HepG2 (cell line): ENCODE results near the gene TECTB. TPM values are rescaled to one million over a fixed set of nuclear protein-coding genes. Genes with fewer than 3 reads are reported as not detected.

Source experiments
- ATF4 ChIP-seq, 2 experiments: fragments of 450-650 bp in 1 of 2; sonication (generic) in 1 of 2; formaldehyde crosslinking; IDR thresholded peaks; 2 replicates each; pipeline versions ENCODE4 v1.5.0 to v1.8.0; 2020 to 2022; ENCODE audit warnings: mild to moderate bottlenecking in 1 of 2, missing genetic modification reagents in 1 of 2
- CBX1 ChIP-seq: IDR thresholded peaks from one replicate; pipeline ENCODE4 v1.6.1; 2016; ENCODE audit warnings: antibody characterized with exemption, low read depth
- GATAD2A ChIP-seq: IDR thresholded peaks from 2 replicates; pipeline ENCODE4 v1.6.1; 2016
- HMG20A ChIP-seq: IDR thresholded peaks from 2 replicates; pipeline ENCODE4 v1.6.1; 2016; ENCODE audit warnings: borderline replicate concordance
- IKZF4 ChIP-seq: sonication (generic); formaldehyde crosslinking; IDR thresholded peaks from 2 replicates; pipeline ENCODE4 v1.5.1; 2020; ENCODE audit warnings: borderline replicate concordance, mild to moderate bottlenecking, low read depth, missing genetic modification reagents; ENCODE audit errors: not compliant biosample characterization
- KDM6A ChIP-seq: IDR thresholded peaks from 2 replicates; pipeline ENCODE4 v1.6.1; 2016; ENCODE audit warnings: low read depth
- KLF11 ChIP-seq: IDR thresholded peaks from 2 replicates; pipeline ENCODE4 v1.6.1; 2016; ENCODE audit warnings: missing compliant biosample characterization
- MAFF ChIP-seq: IDR thresholded peaks from 2 replicates; pipeline ENCODE4 v1.6.1; 2011; ENCODE audit warnings: low read depth, low read length, improper control_type of control experiment
- MBNL3 ChIP-seq: fragments of 250-450 bp; sonication (Bioruptor Pico); conservative IDR thresholded peaks from 2 replicates; pipeline ENCODE4 v1.8.0; 2022; ENCODE audit warnings: mild to moderate bottlenecking, inconsistent platforms
- MIXL1 ChIP-seq: IDR thresholded peaks from 2 replicates; pipeline ENCODE4 v1.6.1; 2016
- NR2F6 ChIP-seq, 2 experiments: IDR thresholded peaks; 2 replicates each; pipeline ENCODE4 v1.6.1; 2016; ENCODE audit warnings: antibody characterized with exemption in 1 of 2, mild to moderate bottlenecking in 1 of 2
- NRL ChIP-seq: sonication (generic); formaldehyde crosslinking; IDR thresholded peaks from 2 replicates; pipeline ENCODE4 v1.5.0; 2020; ENCODE audit warnings: missing genetic modification reagents, mild to moderate bottlenecking, moderate library complexity, borderline replicate concordance
- PAF1 ChIP-seq: IDR thresholded peaks from 2 replicates; pipeline ENCODE4 v1.6.1; 2016; ENCODE audit warnings: missing genetic modification reagents, missing compliant biosample characterization
- PAWR ChIP-seq: sonication (generic); formaldehyde crosslinking; IDR thresholded peaks from 2 replicates; pipeline ENCODE4 v1.4.0; 2020; ENCODE audit warnings: missing genetic modification reagents, mild to moderate bottlenecking, borderline replicate concordance
- SAP130 ChIP-seq: IDR thresholded peaks from 2 replicates; pipeline ENCODE4 v1.6.1; 2016; ENCODE audit warnings: low read depth
- ZIK1 ChIP-seq: sonication (generic); formaldehyde crosslinking; IDR thresholded peaks from 2 replicates; pipeline ENCODE4 v1.5.0; 2020; ENCODE audit warnings: mild to moderate bottlenecking, low read depth, missing genetic modification reagents, borderline replicate concordance
- ZNF496 ChIP-seq: sonication (generic); formaldehyde crosslinking; IDR thresholded peaks from 2 replicates; pipeline ENCODE4 v1.8.1; 2023; ENCODE audit warnings: mild to moderate bottlenecking, moderate library complexity, missing genetic modification reagents; ENCODE audit not compliant: insufficient replicate concordance
- ZNF530 ChIP-seq: sonication (generic); formaldehyde crosslinking; IDR thresholded peaks from 2 replicates; pipeline ENCODE4 v1.5.0; 2020; ENCODE audit warnings: low read depth, mild to moderate bottlenecking, missing genetic modification reagents
- ZNF605 ChIP-seq: sonication (generic); formaldehyde crosslinking; IDR thresholded peaks from 2 replicates; pipeline ENCODE4 v1.8.0; 2022; ENCODE audit warnings: mild to moderate bottlenecking, missing genetic modification reagents
- ZNF75D ChIP-seq: sonication (generic); formaldehyde crosslinking; IDR thresholded peaks from 2 replicates; pipeline ENCODE4 v1.8.1; 2023; ENCODE audit warnings: missing genetic modification reagents, mild to moderate bottlenecking, borderline replicate concordance
- ZNF770 ChIP-seq: sonication (generic); formaldehyde crosslinking; IDR thresholded peaks from 2 replicates; pipeline ENCODE4 v1.5.0; 2020; ENCODE audit warnings: mild to moderate bottlenecking, missing genetic modification reagents
- polyA plus RNA-seq, 8 experiments: library from polyadenylated mRNA; depleted of rRNA in 3 of 8; stranded (reverse) in 7 of 8; unstranded in 1 of 8; fragments of >200 nt; fragmentation: Illumina TruSeq in 4 of 8; extraction: Trizol in 4 of 8; gene quantifications; 2 replicates each; pipeline versions ENCODE4 v1.2.1 to v1.2.3, GENCODE V29; 2011 to 2016; ENCODE audit warnings: low read depth in 4 of 8, missing spikeins in 1 of 8, mixed read lengths in 1 of 8; ENCODE audit not compliant: insufficient read depth in 1 of 8
- total RNA-seq, 5 experiments: library from RNA; depleted of rRNA; stranded (reverse); fragments of >200 nt; fragmentation: Illumina TruSeq; extraction: Trizol; gene quantifications; 2 replicates each; pipeline ENCODE4 v1.2.3, GENCODE V29; 2016; ENCODE audit warnings: low read depth in 1 of 5
- TF ChIP-seq, protein P1 (sequence below): IDR thresholded peaks from 2 replicates; pipeline ENCODE4 v1.6.1; 2016; ENCODE audit warnings: control low read depth
- TF ChIP-seq, protein P2 (sequence below), 2 experiments: IDR thresholded peaks; 2 replicates each; pipeline ENCODE4 v1.6.1; 2011 to 2012; ENCODE audit warnings: low read length in 2 of 2, borderline replicate concordance in 1 of 2, low read depth in 1 of 2, mild to moderate bottlenecking in 1 of 2, moderate library complexity in 1 of 2

TECTB gene
- total and polyA plus RNA-seq, 2 of the 13 experiments (the other 11 are each of a cell fraction or from before 2014, with no cell fraction given): 0.78 to 1.8 TPM

DNA sequence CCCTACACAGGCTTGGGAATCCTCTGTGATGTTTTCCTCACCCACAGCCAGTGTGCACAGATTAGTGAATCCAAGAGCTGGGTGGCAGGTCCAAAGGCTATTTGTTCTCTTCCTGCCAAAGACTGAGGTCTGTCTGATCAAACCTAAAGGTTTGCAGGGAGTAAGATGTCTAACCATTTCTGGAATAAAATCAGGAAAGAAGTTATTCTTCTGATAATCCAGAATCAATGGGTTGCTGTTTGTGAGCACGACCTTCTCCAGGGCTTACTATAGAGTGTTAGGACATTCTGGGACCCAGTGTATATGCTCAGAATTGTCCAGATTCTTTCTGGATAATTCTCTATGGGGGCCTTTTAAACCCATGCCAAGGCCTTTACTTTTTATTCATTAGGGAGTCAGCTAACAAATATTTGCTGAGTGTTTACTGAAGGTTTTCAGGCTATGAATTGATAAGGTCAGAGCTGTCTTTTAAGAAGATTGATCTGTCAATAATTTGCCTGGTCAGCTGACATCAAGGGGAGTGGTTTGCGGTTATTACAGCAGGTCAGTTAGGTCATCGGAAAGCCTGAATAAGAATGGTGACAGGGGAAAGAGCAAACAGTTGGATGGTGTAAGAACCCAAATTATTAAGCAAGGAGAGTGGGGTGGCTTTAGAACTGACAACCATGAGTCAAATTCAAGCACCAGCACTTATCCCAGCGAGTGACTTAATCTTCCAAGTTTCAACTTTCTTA lies 7.5 kb upstream of the TECTB start (continued):
- TF ChIP-seq, protein P1, sequence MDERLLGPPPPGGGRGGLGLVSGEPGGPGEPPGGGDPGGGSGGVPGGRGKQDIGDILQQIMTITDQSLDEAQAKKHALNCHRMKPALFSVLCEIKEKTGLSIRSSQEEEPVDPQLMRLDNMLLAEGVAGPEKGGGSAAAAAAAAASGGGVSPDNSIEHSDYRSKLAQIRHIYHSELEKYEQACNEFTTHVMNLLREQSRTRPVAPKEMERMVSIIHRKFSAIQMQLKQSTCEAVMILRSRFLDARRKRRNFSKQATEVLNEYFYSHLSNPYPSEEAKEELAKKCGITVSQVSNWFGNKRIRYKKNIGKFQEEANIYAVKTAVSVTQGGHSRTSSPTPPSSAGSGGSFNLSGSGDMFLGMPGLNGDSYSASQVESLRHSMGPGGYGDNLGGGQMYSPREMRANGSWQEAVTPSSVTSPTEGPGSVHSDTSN: no peak
- TF ChIP-seq SAP130 (CRISPR knock-in tag) (peak; percentile 71), NRL (CRISPR knock-in tag) (no peak), ZNF75D (CRISPR knock-in tag) (no peak), NR2F6 (IDR thresholded peaks at IDR 0.05) (peak; percentile 96), NR2F6 (CRISPR knock-in tag; IDR thresholded peaks at IDR 0.05) (peak; percentile 95), MAFF (peak; percentile 72), HMG20A (CRISPR knock-in tag) (peak; percentile 88), ZIK1 (no peak), ZNF605 (CRISPR knock-in tag) (no peak), KDM6A (CRISPR knock-in tag) (0 out of 2 replicates have a peak, but pooled peaks have one; percentile 8), CBX1 (no peak), MIXL1 (CRISPR knock-in tag) (peak; percentile 40; the same call in 1 of the 2 replicates), KLF11 (0 out of 2 replicates have a peak, but pooled peaks have one; percentile 39), ZNF530 (CRISPR knock-in tag) (no peak), ZNF770 (CRISPR knock-in tag) (0 out of 2 replicates have a peak, but pooled peaks have one; percentile 14), MBNL3 (CRISPR knock-in tag) (no peak), PAF1 (CRISPR knock-in tag) (no peak), PAWR (CRISPR knock-in tag) (no peak), ZNF496 (no peak), IKZF4 (no peak), GATAD2A (CRISPR knock-in tag) (peak; percentile 94), ATF4 (CRISPR knock-in tag; IDR thresholded peaks at IDR 0.05) (peak; percentile 81 to 99)
- TF ChIP-seq, protein P2, sequence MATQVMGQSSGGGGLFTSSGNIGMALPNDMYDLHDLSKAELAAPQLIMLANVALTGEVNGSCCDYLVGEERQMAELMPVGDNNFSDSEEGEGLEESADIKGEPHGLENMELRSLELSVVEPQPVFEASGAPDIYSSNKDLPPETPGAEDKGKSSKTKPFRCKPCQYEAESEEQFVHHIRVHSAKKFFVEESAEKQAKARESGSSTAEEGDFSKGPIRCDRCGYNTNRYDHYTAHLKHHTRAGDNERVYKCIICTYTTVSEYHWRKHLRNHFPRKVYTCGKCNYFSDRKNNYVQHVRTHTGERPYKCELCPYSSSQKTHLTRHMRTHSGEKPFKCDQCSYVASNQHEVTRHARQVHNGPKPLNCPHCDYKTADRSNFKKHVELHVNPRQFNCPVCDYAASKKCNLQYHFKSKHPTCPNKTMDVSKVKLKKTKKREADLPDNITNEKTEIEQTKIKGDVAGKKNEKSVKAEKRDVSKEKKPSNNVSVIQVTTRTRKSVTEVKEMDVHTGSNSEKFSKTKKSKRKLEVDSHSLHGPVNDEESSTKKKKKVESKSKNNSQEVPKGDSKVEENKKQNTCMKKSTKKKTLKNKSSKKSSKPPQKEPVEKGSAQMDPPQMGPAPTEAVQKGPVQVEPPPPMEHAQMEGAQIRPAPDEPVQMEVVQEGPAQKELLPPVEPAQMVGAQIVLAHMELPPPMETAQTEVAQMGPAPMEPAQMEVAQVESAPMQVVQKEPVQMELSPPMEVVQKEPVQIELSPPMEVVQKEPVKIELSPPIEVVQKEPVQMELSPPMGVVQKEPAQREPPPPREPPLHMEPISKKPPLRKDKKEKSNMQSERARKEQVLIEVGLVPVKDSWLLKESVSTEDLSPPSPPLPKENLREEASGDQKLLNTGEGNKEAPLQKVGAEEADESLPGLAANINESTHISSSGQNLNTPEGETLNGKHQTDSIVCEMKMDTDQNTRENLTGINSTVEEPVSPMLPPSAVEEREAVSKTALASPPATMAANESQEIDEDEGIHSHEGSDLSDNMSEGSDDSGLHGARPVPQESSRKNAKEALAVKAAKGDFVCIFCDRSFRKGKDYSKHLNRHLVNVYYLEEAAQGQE (IDR thresholded peaks at IDR 0.05; ENCODE audit: borderline replicate concordance in 1 of 2, low read depth in 1 of 2, low read length in 2 of 2): no peak
